OCI-LY7 (cell line): Measurements from ENCODE around the gene PPP1R3G. TPM values are rescaled to one million over a fixed set of nuclear protein-coding genes. Genes with fewer than 3 reads are reported as not detected.

Source experiments
- BruUV-seq: library from RNA; stranded (reverse); fragments of 400-500 nt; replicated peaks from 2 replicates; lab custom pipeline; 2021; lab: Mats Ljungman, UMichigan
- CTCF ChIA-PET: fragments of 300-600 bp; sonication (Branson Sonifier 250); formaldehyde crosslinking; loops from one replicate; lab custom pipeline; 2022; ENCODE audit warnings: antibody characterized with exemption; ENCODE audit not compliant: unreplicated experiment; lab: Charles Lee
- POLR2A ChIA-PET: fragments of 300-600 bp; sonication (Branson Sonifier 250); formaldehyde crosslinking; loops from one replicate; lab custom pipeline; 2022; ENCODE audit warnings: antibody characterized with exemption; lab: Charles Lee
- DNase-seq: peaks from one replicate; pipeline ENCODE4 v3.0.0-alpha.2; 2015; ENCODE audit warnings: low spot score
- H2AFZ ChIP-seq: fragments of 200-600 bp; sonication (generic), shearing (Covaris generic); 2 replicates; pipeline ENCODE4 v1.6.1; 2014; ENCODE audit warnings: mild to moderate bottlenecking, antibody characterized with exemption, low read length, moderate library complexity
- H3K27ac ChIP-seq: fragments of 200-600 bp; sonication (generic); 2 replicates; pipeline ENCODE4 v1.5.1; 2014; ENCODE audit warnings: mixed run types, low read depth, mild to moderate bottlenecking, moderate library complexity, low read length, inconsistent platforms; ENCODE audit not compliant: poor library complexity, severe bottlenecking
- H3K36me3 ChIP-seq: fragments of 200-600 bp; sonication (generic); 2 replicates; pipeline ENCODE4 v1.6.1; 2014; ENCODE audit warnings: mild to moderate bottlenecking, antibody characterized with exemption, low read length, moderate library complexity, mixed read lengths; ENCODE audit not compliant: insufficient read depth
- H3K4me1 ChIP-seq: fragments of 200-600 bp; sonication (generic); 2 replicates; pipeline ENCODE4 v1.5.1; 2014; ENCODE audit warnings: mild to moderate bottlenecking, low read length; ENCODE audit not compliant: insufficient read depth, poor library complexity, severe bottlenecking
- H3K4me2 ChIP-seq: fragments of 200-600 bp; sonication (generic); 2 replicates; pipeline ENCODE4 v1.6.1; 2014; ENCODE audit warnings: mild to moderate bottlenecking, low read length
- H3K4me3 ChIP-seq: fragments of 200-600 bp; sonication (generic); 2 replicates; pipeline ENCODE4 v1.5.1; 2014; ENCODE audit warnings: mild to moderate bottlenecking, low read depth, low read length; ENCODE audit not compliant: poor library complexity, severe bottlenecking
- H3K79me2 ChIP-seq: fragments of 200-600 bp; sonication (generic); 2 replicates; pipeline ENCODE4 v1.6.1; 2016; ENCODE audit warnings: low read depth, mild to moderate bottlenecking, low read length, moderate library complexity, mixed read lengths; ENCODE audit not compliant: insufficient read depth
- H3K9me2 ChIP-seq: fragments of 200-600 bp; sonication (generic); 2 replicates; pipeline ENCODE4 v1.6.1; 2016; ENCODE audit warnings: mild to moderate bottlenecking, low read length, mixed read lengths; ENCODE audit not compliant: insufficient read depth
- H3K9me3 ChIP-seq: fragments of 200-600 bp; sonication (generic); 2 replicates; pipeline ENCODE4 v1.6.1; 2014; ENCODE audit warnings: mild to moderate bottlenecking, mixed run types, low read length, mixed read lengths
- H4K20me1 ChIP-seq: fragments of 200-600 bp; sonication (generic); 2 replicates; pipeline ENCODE4 v1.6.1; 2014; ENCODE audit warnings: mild to moderate bottlenecking, antibody characterized with exemption, low read length, moderate library complexity, mixed read lengths; ENCODE audit not compliant: insufficient read depth
- CTCF ChIP-seq: fragments of 200-600 bp; sonication (generic); conservative IDR thresholded peaks from 2 replicates; pipeline ENCODE4 v1.5.1; 2014; ENCODE audit warnings: mild to moderate bottlenecking, antibody characterized with exemption, low read length, moderate library complexity, mixed read lengths
- EZH2phosphoT487 ChIP-seq: fragments of 200-600 bp; sonication (generic); IDR thresholded peaks from 2 replicates; pipeline ENCODE4 v1.6.1; 2018; ENCODE audit warnings: low read depth, borderline replicate concordance, mild to moderate bottlenecking, mixed run types, antibody characterized with exemption, low read length, moderate library complexity, mixed read lengths
- intact Hi-C: fragments of 100-400 bp; cut with micrococcal nuclease; formaldehyde crosslinking; loops from one replicate; pipeline ENCODE4 v1.10.0; 2022; ENCODE audit not compliant: unreplicated experiment
- total RNA-seq, 2 experiments: library from RNA; depleted of rRNA in 1 of 2; stranded (reverse); fragments of >200 nt in 1 of 2; shearing (Covaris generic) in 1 of 2; gene quantifications; 2 replicates each; pipeline ENCODE4 v1.2.3, GENCODE V29; 2014 to 2022

The PPP1R3G gene
- total RNA-seq, 2 experiments from 2014 or later, result 0.10 to 0.13 TPM

GRCh38 chr6:5091210-5092069 is 6.3 kb downstream of the PPP1R3G start:
- Histone ChIP-seq H2AFZ (no peak overlapping the region), H3K27ac (no peak overlapping the region), H3K4me3 (no peak overlapping the region), H3K79me2 (no peaks in the 10 kb centered on the region), H3K9me2 (no peaks in the 10 kb centered on the region), H3K4me1 (no peaks in the 10 kb centered on the region), H3K4me2 (no peak overlapping the region), H3K9me3 (no peaks in the 10 kb centered on the region), H4K20me1 (no peaks in the 10 kb centered on the region), H3K36me3 (no peaks in the 10 kb centered on the region)
- CTCF ChIA-PET, result no interaction called here
- intact Hi-C loops, result no loop called here
- POLR2A ChIA-PET, result interaction anchor here (0.6 to 0.7 kb wide), 3 partner anchors 20 to 83 kb away, joined by 3 read pairs; no protein-coding TSS in a partner anchor
- TF ChIP-seq CTCF, result no peak
- TF ChIP-seq EZH2phosphoT487, result no peak
- DNase-seq, result no peak
- no TSS peak for BruUV-seq

- intact Hi-C loops, result no loop called here
Observed at GRCh38 chr6:5093231-5094015, 8.3 kb downstream of the PPP1R3G start.

More at GRCh38 chr6:5093231-5094015, 8.3 kb downstream of the PPP1R3G start:
- TF ChIP-seq CTCF (no peak), EZH2phosphoT487 (no peak)
- ChIA-PET CTCF (no interaction called here), POLR2A (no interaction called here)
- BruUV-seq, result no TSS peak
- Histone ChIP-seq H4K20me1 (no peaks in the 10 kb centered on the region), H3K27ac (no peak overlapping the region), H3K79me2 (no peaks in the 10 kb centered on the region), H3K36me3 (no peaks in the 10 kb centered on the region), H2AFZ (no peak overlapping the region), H3K4me3 (no peak overlapping the region), H3K4me1 (no peaks in the 10 kb centered on the region), H3K4me2 (no peak overlapping the region), H3K9me3 (no peaks in the 10 kb centered on the region), H3K9me2 (no peaks in the 10 kb centered on the region)
- no peak for DNase-seq
